GM12878 (cell line): ENCODE data around the gene GJA4. TPM values are rescaled to one million over a fixed set of nuclear protein-coding genes. Genes with fewer than 3 reads are reported as not detected.

Experiments used
- ATAC-seq: fragments of 200-7000 bp; cut with Tn5 transposase; 3 replicates; pipeline ENCODE4 v1.9.1; 2020; ENCODE audit warnings: mild to moderate bottlenecking, moderate library complexity
- BruUV-seq: library from RNA; stranded (reverse); fragments of 400-500 nt; replicated peaks from 2 replicates; lab custom pipeline; 2021; lab: Mats Ljungman, UMichigan
- CTCF ChIA-PET: fragments of 300-600 bp; sonication (Branson Sonifier 250); formaldehyde crosslinking; extraction: SDS; loops from one replicate; lab custom pipeline; 2021; ENCODE audit warnings: inconsistent platforms; lab: Yijun Ruan, JAX
- POLR2A ChIA-PET: fragments of 350-600 bp; formaldehyde crosslinking; extraction: SDS; loops from one replicate; lab custom pipeline; 2021; ENCODE audit warnings: inconsistent platforms; lab: Charles Lee
- RAD21 ChIA-PET: fragments of 300-600 bp; sonication (Branson Sonifier 250); formaldehyde crosslinking; loops from one replicate; lab custom pipeline; 2023; ENCODE audit warnings: antibody characterized with exemption; ENCODE audit not compliant: unreplicated experiment; lab: Charles Lee
- SMC1A ChIA-PET: fragments of 300-600 bp; sonication (Branson Sonifier 250); formaldehyde crosslinking; loops from one replicate; lab custom pipeline; 2023; ENCODE audit not compliant: unreplicated experiment, uncharacterized antibody; lab: Charles Lee
- DNase-seq: peaks from one replicate; pipeline ENCODE4 v3.0.0-alpha.2; 2011; ENCODE audit warnings: low read depth, low spot score
- FAIRE-seq: peaks from 3 replicates; lab custom pipeline; 2011; peaks lifted over from hg19 to GRCh38; lab: Jason Lieb, UNC
- H2AFZ ChIP-seq: 2 replicates; pipeline ENCODE4 v1.6.0; 2011; ENCODE audit warnings: low read depth, low read length, control low read depth; ENCODE audit not compliant: control insufficient read depth
- H3K27ac ChIP-seq: 2 replicates; pipeline ENCODE4 v1.5.1; 2011; ENCODE audit warnings: control low read depth; ENCODE audit not compliant: control insufficient read depth, insufficient read depth
- H3K27me3 ChIP-seq, 2 experiments: replicated peaks in 1 of 2; 2 replicates each; pipeline versions ENCODE4 v1.6.0 to v1.6.1; 2011; ENCODE audit warnings: low read length in 1 of 2; ENCODE audit not compliant: control insufficient read depth in 2 of 2, insufficient read depth in 2 of 2
- H3K36me3 ChIP-seq, 2 experiments: 2 replicates each; pipeline ENCODE4 v1.5.1; 2011; ENCODE audit warnings: low read length in 1 of 2; ENCODE audit not compliant: control insufficient read depth in 2 of 2, insufficient read depth in 2 of 2
- H3K4me1 ChIP-seq: 2 replicates; pipeline ENCODE4 v1.6.1; 2011; ENCODE audit warnings: mild to moderate bottlenecking, low read length, moderate library complexity, mixed read lengths; ENCODE audit not compliant: control insufficient read depth, insufficient read depth
- H3K4me2 ChIP-seq: 2 replicates; pipeline ENCODE4 v1.6.0; 2011; ENCODE audit warnings: control low read depth; ENCODE audit not compliant: control insufficient read depth, insufficient read depth
- H3K4me3 ChIP-seq: fragments of 200-600 bp; sonication (generic); 2 replicates; pipeline ENCODE4 v1.5.1; 2016
- H3K79me2 ChIP-seq: 2 replicates; pipeline ENCODE4 v1.6.0; 2011; ENCODE audit warnings: low read length; ENCODE audit not compliant: control insufficient read depth, insufficient read depth
- H3K9ac ChIP-seq: 2 replicates; pipeline ENCODE4 v1.8.0; 2011; ENCODE audit warnings: low read length, control low read depth, mixed read lengths; ENCODE audit not compliant: control insufficient read depth, insufficient read depth
- H3K9me3 ChIP-seq: replicated peaks from 3 replicates; pipeline ENCODE4 v1.5.1; 2011; ENCODE audit warnings: mild to moderate bottlenecking, low read length; ENCODE audit not compliant: control insufficient read depth, insufficient read depth
- H4K20me1 ChIP-seq: 2 replicates; pipeline ENCODE4 v1.6.0; 2011; ENCODE audit not compliant: control insufficient read depth, insufficient read depth
- CBFB ChIP-seq: IDR thresholded peaks from 2 replicates; pipeline ENCODE4 v1.6.1; 2016; ENCODE audit warnings: antibody characterized with exemption, low read depth
- IKZF1 ChIP-seq: fragments of 450-650 bp; conservative IDR thresholded peaks from 2 replicates; pipeline ENCODE4 v1.6.1; 2017; ENCODE audit warnings: antibody characterized with exemption, mild to moderate bottlenecking
- IRF5 ChIP-seq: fragments of 450-650 bp; IDR thresholded peaks from 2 replicates; pipeline ENCODE4 v1.6.1; 2017; ENCODE audit warnings: borderline replicate concordance
- NRF1 ChIP-seq: conservative IDR thresholded peaks from 2 replicates; pipeline ENCODE4 v1.6.1; 2011; ENCODE audit warnings: mild to moderate bottlenecking, low read depth, low read length, improper control_type of control experiment
- PAX5 ChIP-seq: IDR thresholded peaks from 2 replicates; pipeline ENCODE4 v1.6.1; 2011; ENCODE audit warnings: low read depth, low read length, borderline replicate concordance
- PKNOX1 ChIP-seq: fragments of 450-650 bp; IDR thresholded peaks from 2 replicates; pipeline ENCODE4 v1.6.1; 2016; ENCODE audit warnings: mild to moderate bottlenecking
- RAD21 ChIP-seq: IDR thresholded peaks from 2 replicates; pipeline ENCODE4 v1.6.1; 2011; ENCODE audit warnings: mild to moderate bottlenecking, low read depth, low read length, moderate library complexity; ENCODE audit not compliant: insufficient read depth
- SIN3A ChIP-seq: IDR thresholded peaks from 2 replicates; pipeline ENCODE4 v1.6.1; 2012; ENCODE audit warnings: low read depth, low read length, improper control_type of control experiment
- USF1 ChIP-seq: IDR thresholded peaks from 2 replicates; pipeline ENCODE4 v1.6.1; 2011; ENCODE audit warnings: borderline replicate concordance, low read depth, mild to moderate bottlenecking, moderate library complexity, mixed read lengths, low read length; ENCODE audit not compliant: insufficient read depth; ENCODE audit errors: extremely low read length
- WRNIP1 ChIP-seq: IDR thresholded peaks from 2 replicates; pipeline ENCODE4 v1.6.1; 2011; ENCODE audit warnings: low read depth, low read length, improper control_type of control experiment, borderline replicate concordance
- YY1 ChIP-seq: IDR thresholded peaks from 2 replicates; pipeline ENCODE4 v1.6.1; 2011; ENCODE audit warnings: low read depth, mild to moderate bottlenecking, low read length
- ZNF592 ChIP-seq: fragments of 450-650 bp; IDR thresholded peaks from 2 replicates; pipeline ENCODE4 v1.6.1; 2017; ENCODE audit warnings: mild to moderate bottlenecking, moderate library complexity
- WGBS: methylation state at CpG from one replicate; pipeline ENCODE4 v1.1.6; 2016; ENCODE audit warnings: low lambda C conversion rate; ENCODE audit not compliant: insufficient replicate concordance, insufficient coverage; ENCODE audit errors: missing lambda C conversion rate; 5-methylcytosine and 5-hydroxymethylcytosine counted together
- in situ Hi-C: fragments of 300-500 bp; cut with MboI; formaldehyde crosslinking; loops from 9 replicates; pipeline ENCODE4 v1.14.3; 2018; ENCODE audit warnings: mixed read lengths
- intact Hi-C: fragments of 100-400 bp; cut with micrococcal nuclease; formaldehyde crosslinking; loops from one replicate; pipeline ENCODE4 v1.14.2; 2022; ENCODE audit not compliant: unreplicated experiment
- polyA plus RNA-seq, 11 experiments: library from polyadenylated mRNA; depleted of rRNA in 4 of 11; unstranded in 6 of 11; stranded (reverse) in 5 of 11; fragments of >200 nt; fragmentation: Nextera tagmentation in 4 of 11; fragmentation: Illumina TruSeq in 1 of 11; extraction: Ambion mirVana in 4 of 11; extraction: Trizol in 1 of 11; gene quantifications; 1 replicate in 1 of 11; 2 replicates in 10 of 11; pipeline versions ENCODE4 v1.2.1 to v1.2.3, GENCODE V29; 2011 to 2016; ENCODE audit warnings: inconsistent platforms in 2 of 11, missing spikeins in 2 of 11, low read depth in 1 of 11
- total RNA-seq, 4 experiments: library from RNA; depleted of rRNA in 3 of 4; stranded (reverse); fragments of >200 nt in 3 of 4; fragmentation: Illumina TruSeq in 1 of 4; extraction: Trizol in 1 of 4; gene quantifications; 2 replicates each; pipeline versions ENCODE4 v1.2.1 to v1.2.3, GENCODE V29; 2013 to 2021

Gene GJA4
- total and polyA plus RNA-seq, 10 of the 15 experiments (the other 5 are each of a cell fraction or from before 2014, with no cell fraction given) = 0.09 to 0.18 TPM; not detected in 8

- TF ChIP-seq SIN3A = no peak
- no peak for TF ChIP-seq IKZF1
- no peak for TF ChIP-seq CBFB
- no peak for TF ChIP-seq PAX5
Measured at GRCh38 chr1:34785875-34786470, 6.8 kb upstream of the GJA4 start (continued).

- BruUV-seq = no TSS peak
- ChIA-PET CTCF (interaction anchor here (0.7 to 3.1 kb wide), 12 partner anchors 42 to 372 kb away, joined by 3 to 27 read pairs (median 4); partner anchors contain the start of gene SMIM12), POLR2A (no interaction called here), SMC1A (interaction anchor here (0.6 to 1.7 kb wide), 6 partner anchors 11 to 88 kb away, joined by 3 to 5 read pairs (median 4); no protein-coding TSS in a partner anchor), RAD21 (interaction anchor here (1.0 to 1.4 kb wide), 4 partner anchors 10 to 110 kb away, joined by 3 to 8 read pairs (median 4); partner anchors contain the start of gene SMIM12)
- WGBS = 45% methylated on average over 14 of the region's 14 CpGs
- no peaks in the 10 kb centered on the region for H3K79me2 ChIP-seq
- no peaks in the 10 kb centered on the region for H4K20me1 ChIP-seq
- in situ Hi-C loops = loop anchor here (5.0 kb wide), 1 partner anchor 66 kb away; no protein-coding TSS in a partner anchor
- no peak overlapping the region for H3K4me2 ChIP-seq
- DNase-seq (peak; percentile 25), ATAC-seq (peak; percentile 96), FAIRE-seq (peak; percentile 81)
- no peak overlapping the region for H3K4me3 ChIP-seq
- H3K36me3 ChIP-seq = no peaks in the 10 kb centered on the region
- H3K4me1 ChIP-seq = no peaks in the 10 kb centered on the region; the same call in 1 of the 2 replicates
- H3K9ac ChIP-seq = no peak overlapping the region
- no peak overlapping the region for H3K27ac ChIP-seq
- no peaks in the 10 kb centered on the region; the same call in 2 of the 3 replicates for H3K9me3 ChIP-seq
- H2AFZ ChIP-seq = no peak overlapping the region
- H3K27me3 ChIP-seq = 0 out of 4 replicates have a peak, but pooled peaks cover 0 to 4% of the 10 kb centered on the region in 2 experiments
- intact Hi-C loops = loop anchor here (1.0 kb wide), 2 partner anchors 66 to 80 kb away; no protein-coding TSS in a partner anchor
- TF ChIP-seq PKNOX1 (peak; percentile 38; the same call in 1 of the 2 replicates), USF1 (no peak), IRF5 (no peak), WRNIP1 (0 out of 2 replicates have a peak, but pooled peaks have one; percentile 54), RAD21 (peak; percentile 71), PAX5 (no peak), NRF1 (no peak), YY1 (peak; percentile 54; the same call in 1 of the 2 replicates), ZNF592 (no peak)
Measured at GRCh38 chr1:34786521-34787325, 6.1 kb upstream of the GJA4 start.
